ENCODE measurements around the gene OXNAD1.

GRCh38 chr3:16286161-16286560, 21.1 kb downstream of the OXNAD1 start:
- TF ChIP-seq, protein P1, sequence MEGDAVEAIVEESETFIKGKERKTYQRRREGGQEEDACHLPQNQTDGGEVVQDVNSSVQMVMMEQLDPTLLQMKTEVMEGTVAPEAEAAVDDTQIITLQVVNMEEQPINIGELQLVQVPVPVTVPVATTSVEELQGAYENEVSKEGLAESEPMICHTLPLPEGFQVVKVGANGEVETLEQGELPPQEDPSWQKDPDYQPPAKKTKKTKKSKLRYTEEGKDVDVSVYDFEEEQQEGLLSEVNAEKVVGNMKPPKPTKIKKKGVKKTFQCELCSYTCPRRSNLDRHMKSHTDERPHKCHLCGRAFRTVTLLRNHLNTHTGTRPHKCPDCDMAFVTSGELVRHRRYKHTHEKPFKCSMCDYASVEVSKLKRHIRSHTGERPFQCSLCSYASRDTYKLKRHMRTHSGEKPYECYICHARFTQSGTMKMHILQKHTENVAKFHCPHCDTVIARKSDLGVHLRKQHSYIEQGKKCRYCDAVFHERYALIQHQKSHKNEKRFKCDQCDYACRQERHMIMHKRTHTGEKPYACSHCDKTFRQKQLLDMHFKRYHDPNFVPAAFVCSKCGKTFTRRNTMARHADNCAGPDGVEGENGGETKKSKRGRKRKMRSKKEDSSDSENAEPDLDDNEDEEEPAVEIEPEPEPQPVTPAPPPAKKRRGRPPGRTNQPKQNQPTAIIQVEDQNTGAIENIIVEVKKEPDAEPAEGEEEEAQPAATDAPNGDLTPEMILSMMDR (conservative IDR thresholded peaks at IDR 0.05; ENCODE audit: low read length), result no peak
- no peak for TF ChIP-seq EZH2phosphoT487 (IDR thresholded peaks at IDR 0.05; ENCODE audit: borderline replicate concordance)
